ENCODE measurements around the gene PELI3.

Gene PELI3

GRCh38 chr11:66470015-66470414, 3.3 kb downstream of the PELI3 start:
- intact Hi-C loops (cut with DNase I): no loop called here
- DNase-seq: no peak

GRCh38 chr11:66471142-66471541, 4.4 kb downstream of the PELI3 start:
- intact Hi-C loops (cut with DNase I): no loop called here
- no peak for DNase-seq

- no peak for DNase-seq
- intact Hi-C loops (cut with DNase I): no loop called here
Measured at GRCh38 chr11:66472054-66472453, 5.3 kb downstream of the PELI3 start.

GRCh38 chr11:66473167-66473566, 6.5 kb downstream of the PELI3 start:
- intact Hi-C loops (cut with DNase I): no loop called here
- DNase-seq: no peak

GRCh38 chr11:66473608-66474515, 7.2 kb downstream of the PELI3 start:
- intact Hi-C loops (cut with DNase I): no loop called here
- no peak for DNase-seq

GRCh38 chr11:66475349-66476172, 8.9 kb downstream of the PELI3 start:
- DNase-seq: no peak
- intact Hi-C loops (cut with DNase I): loop anchor here (5.0 kb wide), 1 partner anchor 38 kb away; the partner anchor contains the start of gene MRPL11

- intact Hi-C loops (cut with DNase I): loop anchor here (5.0 kb wide), 1 partner anchor 39 kb away; the partner anchor contains the start of gene MRPL11
- DNase-seq: peak in 3 of 42 donors; percentile 8 to 39 (median 33)
Measured at GRCh38 chr11:66476173-66476840, 9.6 kb downstream of the PELI3 start.

GRCh38 chr11:66476841-66477251, 10.1 kb downstream of the PELI3 start:
- peak in 1 of 42 donors; percentile 9 for DNase-seq
- intact Hi-C loops (cut with DNase I): loop anchor here (5.0 kb wide), 1 partner anchor 40 kb away; the partner anchor contains the start of gene MRPL11

- DNase-seq: no peak
- intact Hi-C loops (cut with DNase I): loop anchor here (5.0 kb wide), 1 partner anchor 40 kb away; the partner anchor contains the start of gene MRPL11
Measured at GRCh38 chr11:66477263-66478201, 10.8 kb downstream of the PELI3 start.

- intact Hi-C loops (cut with DNase I): loop anchor here (5.0 kb wide), 1 partner anchor 42 kb away; the partner anchor contains the start of gene MRPL11
- no peak for DNase-seq
Measured at GRCh38 chr11:66478729-66479393, 12.2 kb downstream of the PELI3 start.

- DNase-seq: peak in 20 of 42 donors; percentile 5 to 87 (median 53)
- intact Hi-C loops (cut with DNase I): loop anchor here (5.0 kb wide), 1 partner anchor 42 kb away; the partner anchor contains the start of gene MRPL11
Measured at GRCh38 chr11:66479394-66480116, 12.8 kb downstream of the PELI3 start.

GRCh38 chr11:66480117-66480938, 13.6 kb downstream of the PELI3 start, which contains the start of gene DPP3:
Gene DPP3 (plus strand): TSS chr11:66480434. CDS start chr11:66482201, 1,767 bp downstream.
- DNase-seq: peak; percentile 94 to 99 (median 98)
- intact Hi-C loops (cut with DNase I): no loop called here

- intact Hi-C loops (cut with DNase I): no loop called here
- DNase-seq: no peak
Measured at GRCh38 chr11:66484806-66485380, 18.2 kb downstream of the PELI3 start.

GRCh38 chr11:66488957-66489356, 22.3 kb downstream of the PELI3 start:
- no peak for DNase-seq
- intact Hi-C loops (cut with DNase I): no loop called here

- intact Hi-C loops (cut with DNase I): no loop called here
- DNase-seq: no peak
Measured at GRCh38 chr11:66489636-66490035, 22.9 kb downstream of the PELI3 start.

Data from head of caudate nucleus (tissue), 42 donors.